ENCODE data around the gene ARHGAP19.
A peak's percentile ranks its signal among the peaks of the same experiment; 100 is the strongest.

DNA sequence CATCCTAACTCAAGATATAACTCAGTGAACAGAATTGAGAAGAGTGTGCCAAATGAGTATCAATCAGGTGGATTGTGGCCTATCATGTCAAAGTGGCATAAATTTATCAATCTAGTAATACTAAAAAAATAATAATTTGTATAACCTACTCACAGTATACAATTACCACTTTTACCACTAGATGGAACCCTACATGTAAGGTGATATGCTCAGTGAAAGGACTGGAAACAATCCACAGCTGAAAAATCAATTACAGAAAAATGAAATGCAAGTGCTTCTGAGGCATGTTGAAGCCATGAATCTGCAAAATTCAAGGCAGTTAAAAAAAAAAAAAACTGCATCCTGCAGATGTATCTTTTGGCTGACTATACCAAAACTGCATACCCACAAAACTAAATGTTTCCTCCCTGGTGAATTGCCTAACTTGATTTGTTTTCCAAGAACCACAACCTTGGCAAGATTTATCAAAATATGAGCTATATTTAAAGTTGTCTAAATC is 13.9 kb downstream of the ARHGAP19 start:
- TF ChIP-seq CTCF (IDR thresholded peaks at IDR 0.05; ENCODE audit: poor library complexity) (peak; percentile 68), EZH2 (IDR thresholded peaks at IDR 0.05; ENCODE audit: borderline replicate concordance) (no peak), EZH2phosphoT487 (IDR thresholded peaks at IDR 0.05; ENCODE audit: low read depth, severe bottlenecking, unreplicated experiment) (no peak)
